Gastrocnemius medialis (tissue), 4 donors: ENCODE measurements around the gene FAM209A. TPM values are rescaled to one million over a fixed set of nuclear protein-coding genes. Genes with fewer than 3 reads are reported as not detected.
"Not testable (repeated sequence)": the region's sequence is repeated elsewhere in the genome, so short reads cannot be mapped to it uniquely, and the experiment has no call there.

Source experiments
- ATAC-seq, 2 donors: fragments of 150-250 bp; one replicate each; pipeline ENCODE4 v1.9.1; 2016
- DNase-seq, 2 donors: peaks; one replicate each; pipeline ENCODE4 v3.0.0-alpha.2; 2019
- H3K27ac ChIP-seq, 4 donors: fragments of 200-600 bp; sonication (generic); 1 replicate in 1 of 4; 2 replicates in 3 of 4; pipeline ENCODE4 v1.5.1; 2016 to 2018; ENCODE audit warnings: mild to moderate bottlenecking in 2 of 4, moderate library complexity in 1 of 4
- H3K27me3 ChIP-seq, 3 donors: fragments of 200-600 bp; sonication (generic) in 2 of 3; 1 replicate in 1 of 3; 2 replicates in 2 of 3; pipeline versions ENCODE4 v1.5.1 to v1.6.0; 2016 to 2019; ENCODE audit warnings: mild to moderate bottlenecking in 1 of 3, moderate library complexity in 1 of 3
- H3K36me3 ChIP-seq, 2 donors: fragments of 200-600 bp; sonication (generic) in 1 of 2; one replicate each; pipeline ENCODE4 v1.5.1; 2017 to 2018
- H3K4me1 ChIP-seq, 2 donors: fragments of 200-600 bp; sonication (generic) in 1 of 2; one replicate each; pipeline ENCODE4 v1.5.1; 2016 to 2017; ENCODE audit warnings: mild to moderate bottlenecking in 2 of 2
- H3K4me3 ChIP-seq, 4 donors: fragments of 200-600 bp; sonication (generic) in 3 of 4; 1 replicate in 1 of 4; 2 replicates in 3 of 4; pipeline ENCODE4 v1.5.1; 2016 to 2019; ENCODE audit warnings: mild to moderate bottlenecking in 2 of 4
- H3K9me3 ChIP-seq, 3 donors: fragments of 200-600 bp; sonication (generic) in 2 of 3; 1 replicate in 1 of 3; 2 replicates in 2 of 3; pipeline ENCODE4 v1.5.1; 2016 to 2019
- CTCF ChIP-seq, 5 experiments: fragments of 450-650 bp in 3 of 5; fragments of 200-600 bp in 2 of 5; sonication (generic) in 2 of 5; IDR thresholded peaks in 4 of 5; conservative IDR thresholded peaks in 1 of 5; 1 replicate in 4 of 5; 2 replicates in 1 of 5; pipeline ENCODE4 v1.5.1; 2016 to 2019; ENCODE audit warnings: antibody characterized with exemption in 5 of 5, mild to moderate bottlenecking in 3 of 5, moderate library complexity in 3 of 5
- POLR2A ChIP-seq, 2 donors: fragments of 450-650 bp; IDR thresholded peaks; one replicate each; pipeline ENCODE4 v1.6.1; 2017; ENCODE audit warnings: antibody characterized with exemption in 2 of 2, mild to moderate bottlenecking in 2 of 2, moderate library complexity in 2 of 2
- in situ Hi-C, 4 donors: fragments of 200-750 bp; cut with MboI; loops; one replicate each; pipeline versions ENCODE4 v1.15.0 to v1.8.0; 2017; ENCODE audit warnings: low sequenced_read_pairs in 4 of 4
- intact Hi-C: fragments of 100-400 bp; cut with DNase I; formaldehyde crosslinking; loops from one replicate; pipeline ENCODE4 v1.15.1; 2023; ENCODE audit warnings: low total_unique reads
- total RNA-seq, 4 donors: library from RNA; depleted of rRNA; stranded (reverse); fragments of >200 nt; gene quantifications; one replicate each; pipeline versions ENCODE4 v1.1.0 to v1.2.3, GENCODE V29; 2016

The FAM209A gene
- total RNA-seq, 4 donors from 2014 or later: not detected

DNA sequence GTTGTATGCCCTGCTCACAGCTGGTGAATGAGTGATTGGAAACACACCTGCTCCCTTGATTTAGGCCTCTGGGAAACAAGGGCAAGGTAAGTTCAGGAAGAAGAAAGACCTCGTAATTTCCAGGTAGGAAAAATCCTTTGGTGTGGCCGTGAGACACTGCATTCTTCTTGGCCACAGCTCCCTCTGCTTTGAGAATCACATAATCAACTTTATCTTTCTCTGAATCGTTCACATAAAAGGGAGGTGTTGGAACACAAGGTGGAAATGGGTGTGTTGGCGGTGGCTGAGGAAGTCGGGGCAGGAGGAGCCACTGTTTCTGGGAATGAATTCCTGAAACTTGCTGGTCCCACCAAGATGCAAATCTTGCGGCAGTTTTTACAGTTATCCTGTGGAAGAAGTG, 34.4 kb downstream of the FAM209A start:
- Histone ChIP-seq H3K27me3 (no peaks in the 10 kb centered on the region), H3K27ac (no peak overlapping the region), H3K36me3 (no peaks in the 10 kb centered on the region), H3K4me3 (no peak overlapping the region), H3K4me1 (peaks cover 6 to 10% of the 10 kb centered on the region in 2 donors), H3K9me3 (no peaks in the 10 kb centered on the region)
- DNase-seq (no peak), ATAC-seq (no peak)
- no peak for TF ChIP-seq CTCF (IDR thresholded peaks at IDR 0.05 in 4 of 5, conservative IDR thresholded peaks at IDR 0.05 in 1 of 5)
- TF ChIP-seq POLR2A (IDR thresholded peaks at IDR 0.05): no peak
- in situ Hi-C loops: loop anchor here in 2 of 4 donors (25.0 kb wide), 1 partner anchor 778 kb away; the partner anchor contains the start of gene SPO11 (in 2 of the 2)
- intact Hi-C loops: no loop called here

DNA sequence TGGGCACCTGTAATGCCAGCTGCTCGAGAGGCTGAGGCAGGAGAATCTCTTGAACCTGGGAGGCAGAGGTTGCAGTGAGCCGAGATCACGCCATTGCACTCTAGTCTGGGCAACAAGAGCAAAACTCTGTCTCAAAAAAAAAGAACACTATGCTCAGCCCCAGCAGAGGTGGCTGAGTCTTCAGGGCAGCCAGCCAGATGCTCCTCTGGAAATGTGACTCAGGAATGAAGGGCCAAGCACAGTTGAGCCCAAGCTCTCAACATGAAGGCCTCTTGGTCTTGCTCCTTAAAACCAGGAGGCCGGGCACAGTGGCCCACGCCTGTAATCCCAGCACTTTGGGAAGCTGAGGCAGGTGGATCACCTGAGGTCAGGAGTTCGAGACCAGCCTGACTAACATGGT, 40.0 kb downstream of the FAM209A start:
- H3K27me3 ChIP-seq, intact Hi-C loops, H3K4me3 ChIP-seq, H3K36me3 ChIP-seq, ATAC-seq, H3K27ac ChIP-seq, H3K9me3 ChIP-seq, DNase-seq, H3K4me1 ChIP-seq: not testable (repeated sequence)
- in situ Hi-C loops: loop anchor here in 2 of 4 donors (25.0 kb wide), 1 partner anchor 773 kb away; the partner anchor contains the start of gene SPO11 (in 2 of the 2)

DNA sequence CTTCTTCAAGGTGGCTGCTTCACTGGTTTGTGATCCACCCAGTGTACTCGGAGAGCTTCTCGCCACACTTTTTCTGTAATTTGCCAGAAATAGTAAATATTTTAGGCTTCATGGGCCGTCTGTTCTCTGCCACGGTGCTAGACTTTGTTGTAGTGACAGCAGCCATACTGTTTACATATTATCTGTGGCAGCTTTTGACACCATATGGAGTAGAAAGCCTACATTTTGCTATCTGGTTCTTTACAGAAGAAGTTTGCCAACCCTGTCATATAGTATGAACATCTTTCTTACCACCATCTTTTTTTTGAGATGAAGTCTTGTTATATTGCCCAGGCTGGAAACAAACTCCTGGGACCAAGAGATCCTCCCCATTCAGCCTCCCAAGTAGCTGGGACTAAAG, 41.0 kb downstream of the FAM209A start:
- no peaks in the 10 kb centered on the region for H3K9me3 ChIP-seq
- H3K27me3 ChIP-seq: no peaks in the 10 kb centered on the region
- no peaks in the 10 kb centered on the region for H3K36me3 ChIP-seq
- no peak for TF ChIP-seq POLR2A (IDR thresholded peaks at IDR 0.05)
- TF ChIP-seq CTCF (IDR thresholded peaks at IDR 0.05 in 4 of 5, conservative IDR thresholded peaks at IDR 0.05 in 1 of 5): no peak
- in situ Hi-C loops: loop anchor here in 2 of 4 donors (25.0 kb wide), 1 partner anchor 772 kb away; the partner anchor contains the start of gene SPO11 (in 2 of the 2)
- no peak for DNase-seq
- H3K4me3 ChIP-seq: no peak overlapping the region
- no peaks in the 10 kb centered on the region for H3K4me1 ChIP-seq
- ATAC-seq: no peak
- H3K27ac ChIP-seq: no peak overlapping the region
- intact Hi-C loops: no loop called here

DNA sequence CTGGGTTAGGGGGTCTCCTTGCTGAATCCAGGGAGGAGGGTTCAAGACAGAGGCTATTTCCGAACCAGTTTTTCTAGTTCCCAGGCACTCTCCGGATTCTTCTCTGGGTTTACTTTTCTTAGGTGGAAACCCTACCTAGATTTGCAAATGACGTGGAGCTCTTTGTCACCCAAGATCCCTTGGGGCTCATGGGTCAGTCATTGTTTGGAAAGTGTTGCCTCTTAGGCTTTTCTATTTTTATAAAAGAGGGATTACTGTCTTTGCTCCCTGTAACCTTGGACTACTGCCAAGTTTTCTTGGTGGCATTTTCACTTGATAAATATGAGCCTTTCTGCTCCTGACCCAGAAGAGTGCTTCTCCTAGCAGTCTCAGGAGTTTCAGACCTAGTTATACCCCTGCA, 42.1 kb downstream of the FAM209A start:
- Histone ChIP-seq H3K4me1 (no peaks in the 10 kb centered on the region), H3K27me3 (no peaks in the 10 kb centered on the region), H3K27ac (no peak overlapping the region), H3K4me3 (no peak overlapping the region), H3K36me3 (no peaks in the 10 kb centered on the region), H3K9me3 (no peaks in the 10 kb centered on the region)
- no peak for TF ChIP-seq CTCF (IDR thresholded peaks at IDR 0.05 in 4 of 5, conservative IDR thresholded peaks at IDR 0.05 in 1 of 5)
- no peak for TF ChIP-seq POLR2A (IDR thresholded peaks at IDR 0.05)
- DNase-seq: no peak
- ATAC-seq: no peak
- intact Hi-C loops: no loop called here
- in situ Hi-C loops: loop anchor here in 2 of 4 donors (25.0 kb wide), 1 partner anchor 771 kb away; the partner anchor contains the start of gene SPO11 (in 2 of the 2)

DNA sequence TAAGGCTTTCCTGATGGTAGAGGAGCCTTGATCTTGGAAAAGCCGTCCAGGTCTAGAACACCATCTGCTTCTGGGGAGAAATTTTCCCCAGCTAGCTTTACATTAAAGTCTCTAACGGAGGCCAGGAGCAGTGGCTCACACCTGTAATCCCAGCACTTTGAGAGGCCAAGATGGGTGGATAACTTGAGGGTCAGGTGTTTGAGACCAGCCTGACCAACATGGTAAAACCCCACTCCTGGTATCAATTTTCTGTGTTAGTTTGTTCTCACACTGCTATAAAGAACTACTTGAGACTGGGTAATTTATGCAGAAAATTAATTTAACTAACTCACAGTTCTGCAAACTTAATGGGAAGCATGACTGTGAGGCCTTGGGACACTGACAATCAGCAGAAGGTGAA, 46.3 kb downstream of the FAM209A start:
- DNase-seq (no peak), ATAC-seq (no peak)
- H3K36me3 ChIP-seq: no peaks in the 10 kb centered on the region
- no peaks in the 10 kb centered on the region for H3K4me1 ChIP-seq
- H3K27me3 ChIP-seq: no peaks in the 10 kb centered on the region
- in situ Hi-C loops (loop anchor here in 2 of 4 donors (25.0 kb wide), 1 partner anchor 766 kb away; the partner anchor contains the start of gene SPO11 (in 2 of the 2)), intact Hi-C loops (no loop called here)
- H3K9me3 ChIP-seq: no peaks in the 10 kb centered on the region
- TF ChIP-seq POLR2A (IDR thresholded peaks at IDR 0.05) (no peak), CTCF (IDR thresholded peaks at IDR 0.05 in 4 of 5, conservative IDR thresholded peaks at IDR 0.05 in 1 of 5) (no peak)
- no peak overlapping the region for H3K27ac ChIP-seq
- no peak overlapping the region for H3K4me3 ChIP-seq
